IPS-18a (cell line): ENCODE data around the gene DENND1C.

ENCODE experiments used
- H3K27ac ChIP-seq: one replicate; pipeline ENCODE4 v1.5.1; 2013; ENCODE audit warnings: low read length
- H3K27me3 ChIP-seq: one replicate; pipeline ENCODE4 v1.6.1; 2013; ENCODE audit warnings: mild to moderate bottlenecking, low read length; ENCODE audit not compliant: control insufficient read depth, insufficient read depth
- H3K36me3 ChIP-seq: one replicate; pipeline ENCODE4 v1.6.1; 2013; ENCODE audit warnings: low read depth, low read length; ENCODE audit not compliant: control insufficient read depth
- H3K4me1 ChIP-seq: one replicate; pipeline ENCODE4 v1.6.1; 2013; ENCODE audit warnings: low read depth, low read length; ENCODE audit not compliant: control insufficient read depth
- H3K4me3 ChIP-seq: one replicate; pipeline ENCODE4 v1.5.1; 2013; ENCODE audit warnings: low read length
- H3K9ac ChIP-seq: one replicate; pipeline ENCODE4 v1.6.1; 2013; ENCODE audit warnings: mild to moderate bottlenecking, low read length, moderate library complexity
- H3K9me3 ChIP-seq: one replicate; pipeline ENCODE4 v1.6.1; 2013; ENCODE audit warnings: low read depth, low read length; ENCODE audit not compliant: control insufficient read depth

Gene DENND1C, protein sequence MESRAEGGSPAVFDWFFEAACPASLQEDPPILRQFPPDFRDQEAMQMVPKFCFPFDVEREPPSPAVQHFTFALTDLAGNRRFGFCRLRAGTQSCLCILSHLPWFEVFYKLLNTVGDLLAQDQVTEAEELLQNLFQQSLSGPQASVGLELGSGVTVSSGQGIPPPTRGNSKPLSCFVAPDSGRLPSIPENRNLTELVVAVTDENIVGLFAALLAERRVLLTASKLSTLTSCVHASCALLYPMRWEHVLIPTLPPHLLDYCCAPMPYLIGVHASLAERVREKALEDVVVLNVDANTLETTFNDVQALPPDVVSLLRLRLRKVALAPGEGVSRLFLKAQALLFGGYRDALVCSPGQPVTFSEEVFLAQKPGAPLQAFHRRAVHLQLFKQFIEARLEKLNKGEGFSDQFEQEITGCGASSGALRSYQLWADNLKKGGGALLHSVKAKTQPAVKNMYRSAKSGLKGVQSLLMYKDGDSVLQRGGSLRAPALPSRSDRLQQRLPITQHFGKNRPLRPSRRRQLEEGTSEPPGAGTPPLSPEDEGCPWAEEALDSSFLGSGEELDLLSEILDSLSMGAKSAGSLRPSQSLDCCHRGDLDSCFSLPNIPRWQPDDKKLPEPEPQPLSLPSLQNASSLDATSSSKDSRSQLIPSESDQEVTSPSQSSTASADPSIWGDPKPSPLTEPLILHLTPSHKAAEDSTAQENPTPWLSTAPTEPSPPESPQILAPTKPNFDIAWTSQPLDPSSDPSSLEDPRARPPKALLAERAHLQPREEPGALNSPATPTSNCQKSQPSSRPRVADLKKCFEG

DNA sequence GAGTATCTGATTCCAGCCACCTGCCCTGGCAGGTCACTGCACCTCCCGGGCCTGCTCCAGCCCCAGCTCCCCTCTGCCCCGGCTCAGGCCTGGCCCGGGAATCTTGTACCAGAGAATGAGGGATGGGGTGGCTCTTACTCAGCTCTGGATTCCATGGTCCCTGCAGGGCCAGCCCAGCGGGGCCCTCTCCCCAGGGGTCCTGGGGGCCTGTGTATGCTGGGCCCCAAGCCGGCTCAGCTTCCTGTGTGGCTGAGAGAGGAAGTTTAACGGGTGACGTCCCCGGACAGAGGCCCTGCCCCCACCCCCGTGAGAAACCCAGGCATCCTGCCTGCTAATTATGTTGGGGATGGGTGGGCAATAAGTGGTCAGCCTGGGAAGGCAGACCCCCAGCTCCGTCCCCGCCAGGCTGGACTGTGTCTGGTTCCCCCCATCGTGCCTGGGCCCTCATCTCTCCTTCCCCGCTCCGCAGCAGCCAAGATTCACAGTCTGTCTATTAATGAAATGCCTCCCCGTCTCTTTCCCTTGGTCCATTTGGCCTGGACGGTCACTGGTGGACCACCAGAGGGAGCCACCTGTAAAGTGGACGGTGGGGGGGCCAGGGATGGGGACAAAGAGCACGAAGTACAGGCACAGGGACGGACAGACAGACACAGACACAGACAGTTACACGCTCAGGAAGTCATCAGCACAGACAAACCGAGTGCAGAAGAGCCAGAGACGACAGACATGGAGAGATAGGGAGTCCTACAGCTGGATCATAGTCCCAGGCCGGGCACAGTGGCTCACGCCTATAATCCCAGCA lies at the start of gene DENND1C:
DENND1C (minus strand) TSS at position 247 of the 802 bp plus-strand sequence; CDS start at position 155, 92 bp downstream.
- Histone ChIP-seq H3K4me1 (no peaks in the 10 kb centered on the region), H3K27me3 (no peaks in the 10 kb centered on the region), H3K4me3 (no peak within 1 kb of the TSS), H3K27ac (no peak within 1 kb of the TSS), H3K9me3 (no peaks in the 10 kb centered on the region), H3K36me3 (no peaks in the 10 kb centered on the region), H3K9ac (no peak within 1 kb of the TSS)

DNA sequence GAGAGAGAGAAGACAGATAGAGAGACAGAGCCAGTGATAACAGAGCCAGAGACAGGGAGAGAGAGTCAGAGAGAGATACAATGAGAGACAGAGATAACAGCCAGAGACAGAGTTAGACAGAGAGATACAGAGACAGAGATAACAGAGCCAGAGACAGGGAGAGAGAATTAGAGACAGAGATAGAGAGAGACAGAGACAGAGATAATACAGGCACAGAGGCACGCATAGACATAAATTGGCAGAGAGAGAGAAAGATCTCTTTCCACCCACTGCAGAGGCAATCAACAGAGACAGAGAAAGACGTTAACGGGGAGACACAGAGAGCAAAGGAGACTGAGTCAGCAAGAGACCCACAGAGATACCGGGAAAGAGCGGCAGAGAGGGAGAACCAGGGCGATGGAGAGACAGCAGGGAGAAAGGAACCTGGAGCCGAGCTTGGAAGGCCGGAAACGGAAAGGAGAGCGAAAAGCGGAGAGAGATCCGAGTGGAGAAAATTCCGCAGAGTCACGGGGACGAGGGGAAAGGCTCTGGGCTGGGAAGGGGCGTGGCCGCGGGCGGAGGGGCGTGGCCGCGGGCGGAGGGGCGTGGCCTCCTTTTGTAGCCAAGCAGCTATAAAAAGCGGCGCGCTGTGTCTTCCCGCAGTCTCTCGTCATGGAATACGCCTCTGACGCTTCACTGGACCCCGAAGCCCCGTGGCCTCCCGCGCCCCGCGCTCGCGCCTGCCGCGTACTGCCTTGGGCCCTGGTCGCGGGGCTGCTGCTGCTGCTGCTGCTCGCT lies 49.0 kb upstream of the DENND1C start, which contains the start of gene TNFSF9:
TNFSF9 (plus strand) TSS at position 641 of the 777 bp plus-strand sequence; CDS start at position 652, 11 bp downstream.
- H3K4me1 ChIP-seq, result peaks cover 16% of the 10 kb centered on the region
- peaks cover 62% of the 10 kb centered on the region for H3K27me3 ChIP-seq
- peak within 1 kb of the TSS; percentile 56 for H3K27ac ChIP-seq
- H3K4me3 ChIP-seq, result peak within 1 kb of the TSS; percentile 77
- peak within 1 kb of the TSS; percentile 58 for H3K9ac ChIP-seq
- no peaks in the 10 kb centered on the region for H3K36me3 ChIP-seq
- no peaks in the 10 kb centered on the region for H3K9me3 ChIP-seq

DNA sequence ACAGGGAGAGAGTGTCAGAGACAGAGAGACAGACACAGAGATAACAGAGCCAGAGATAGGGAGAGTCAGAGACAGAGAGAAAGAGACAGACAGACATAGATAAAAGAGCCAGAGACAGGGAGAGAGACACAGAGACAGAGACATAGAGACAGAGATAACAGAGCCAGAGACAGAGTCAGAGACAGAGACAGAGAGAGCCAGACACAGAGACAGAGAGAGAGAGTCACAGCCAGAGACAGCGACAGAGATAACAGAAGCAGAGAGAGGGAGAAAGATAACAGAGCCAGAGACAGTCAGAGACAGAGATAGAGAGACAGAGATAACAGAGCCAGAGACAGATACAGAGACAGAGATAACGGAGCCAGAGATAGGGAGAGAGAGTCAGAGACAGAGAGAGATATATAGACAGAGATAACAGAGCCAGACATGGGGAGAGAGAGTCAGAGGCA lies 48.4 kb upstream of the DENND1C start:
- H3K4me3 ChIP-seq, result peak overlapping the region; percentile 77
- H3K9ac ChIP-seq, result no peak overlapping the region
- peaks cover 16% of the 10 kb centered on the region for H3K4me1 ChIP-seq
- no peaks in the 10 kb centered on the region for H3K9me3 ChIP-seq
- H3K27ac ChIP-seq, result no peak overlapping the region
- H3K27me3 ChIP-seq, result peaks cover 56% of the 10 kb centered on the region
- no peaks in the 10 kb centered on the region for H3K36me3 ChIP-seq

DNA sequence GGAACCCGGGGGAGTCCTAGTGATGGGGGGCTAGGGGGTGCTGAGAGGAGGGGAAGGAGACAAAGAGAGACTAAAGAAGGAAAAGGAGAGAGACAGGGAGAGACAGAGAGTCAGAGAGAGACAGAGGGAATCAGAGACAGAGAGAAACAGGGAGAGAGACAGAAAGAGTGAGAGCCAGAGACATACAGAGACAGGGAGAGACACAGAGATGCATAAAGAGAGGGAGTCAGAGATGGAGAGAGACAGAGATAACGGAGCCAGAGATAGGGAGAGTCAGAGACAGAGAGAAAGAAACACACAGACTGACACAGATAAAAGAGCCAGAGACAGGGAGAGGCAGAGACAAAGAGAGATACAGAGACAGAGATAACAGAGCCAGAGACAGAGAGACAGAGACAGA lies 47.8 kb upstream of the DENND1C start:
- H3K4me3 ChIP-seq, result no peak overlapping the region
- no peaks in the 10 kb centered on the region for H3K9me3 ChIP-seq
- no peak overlapping the region for H3K9ac ChIP-seq
- H3K36me3 ChIP-seq, result no peaks in the 10 kb centered on the region
- H3K27me3 ChIP-seq, result peaks cover 50% of the 10 kb centered on the region
- no peak overlapping the region for H3K27ac ChIP-seq
- peaks cover 16% of the 10 kb centered on the region for H3K4me1 ChIP-seq

DNA sequence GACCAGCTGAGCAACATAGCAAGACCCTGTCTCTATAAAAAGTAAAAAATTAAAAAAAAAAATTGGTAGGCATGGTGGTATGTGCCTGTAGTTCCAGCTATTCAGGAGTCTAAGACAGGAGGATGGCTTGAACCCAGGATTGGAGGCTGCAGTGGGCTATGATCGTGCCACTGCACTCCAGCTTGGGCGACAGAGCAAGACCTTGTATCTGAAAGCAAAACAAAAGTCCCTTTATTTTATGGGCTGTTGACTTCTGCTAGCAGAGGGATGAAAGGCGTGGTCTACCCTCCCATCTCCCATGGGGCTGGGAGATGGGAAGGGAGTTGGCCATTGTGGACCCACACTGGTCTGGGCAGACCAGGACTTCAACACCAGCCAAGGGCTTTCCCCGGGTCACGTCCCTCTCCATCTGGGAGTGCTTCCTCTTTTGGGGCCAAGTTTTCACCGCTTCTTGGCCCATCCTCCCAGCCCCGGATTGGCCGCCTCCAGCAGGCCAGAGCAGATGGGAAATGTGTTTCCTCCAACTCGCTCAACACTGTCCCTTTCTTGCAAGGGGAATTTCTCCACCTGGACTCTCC lies 47.0 kb upstream of the DENND1C start:
- Histone ChIP-seq H3K4me3 (no peak overlapping the region), H3K27me3 (peaks cover 43% of the 10 kb centered on the region), H3K36me3 (no peaks in the 10 kb centered on the region), H3K9me3 (no peaks in the 10 kb centered on the region), H3K9ac (no peak overlapping the region), H3K4me1 (peaks cover 16% of the 10 kb centered on the region), H3K27ac (no peak overlapping the region)

DNA sequence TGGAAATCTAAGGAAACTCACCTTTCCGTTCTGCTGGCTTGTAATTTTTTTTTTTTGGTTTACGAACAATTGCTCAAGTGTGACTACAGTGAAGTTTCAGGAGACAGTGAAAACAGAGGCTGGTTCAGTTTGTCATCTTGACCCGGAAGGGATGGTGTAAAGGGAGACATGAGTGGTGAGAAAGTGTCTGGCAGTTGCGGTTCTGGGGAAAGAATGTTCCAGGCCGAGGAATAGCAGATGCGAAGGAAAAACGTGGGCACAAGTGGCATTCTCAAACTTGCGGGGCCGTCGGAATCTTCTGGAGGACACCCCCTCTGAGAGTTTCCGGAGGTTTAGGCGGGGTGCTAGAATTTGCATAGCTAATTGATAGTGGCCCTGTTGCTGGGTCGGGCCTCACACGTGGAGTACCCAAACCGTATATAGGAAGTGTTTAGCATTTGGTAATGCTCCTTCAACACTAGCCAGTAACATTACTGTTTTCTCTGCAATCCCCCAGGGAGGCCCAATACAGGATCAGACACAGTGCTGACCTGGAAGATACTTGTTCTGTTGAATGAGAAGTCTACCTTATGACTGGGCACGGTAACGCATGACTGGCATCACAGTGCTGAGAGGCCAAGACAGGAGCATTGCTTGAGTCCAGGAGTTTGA lies 46.4 kb upstream of the DENND1C start:
- Histone ChIP-seq H3K27ac (no peak overlapping the region), H3K9ac (no peak overlapping the region), H3K27me3 (peaks cover 40% of the 10 kb centered on the region), H3K36me3 (no peaks in the 10 kb centered on the region), H3K9me3 (no peaks in the 10 kb centered on the region), H3K4me3 (no peak overlapping the region), H3K4me1 (peaks cover 16% of the 10 kb centered on the region)

DNA sequence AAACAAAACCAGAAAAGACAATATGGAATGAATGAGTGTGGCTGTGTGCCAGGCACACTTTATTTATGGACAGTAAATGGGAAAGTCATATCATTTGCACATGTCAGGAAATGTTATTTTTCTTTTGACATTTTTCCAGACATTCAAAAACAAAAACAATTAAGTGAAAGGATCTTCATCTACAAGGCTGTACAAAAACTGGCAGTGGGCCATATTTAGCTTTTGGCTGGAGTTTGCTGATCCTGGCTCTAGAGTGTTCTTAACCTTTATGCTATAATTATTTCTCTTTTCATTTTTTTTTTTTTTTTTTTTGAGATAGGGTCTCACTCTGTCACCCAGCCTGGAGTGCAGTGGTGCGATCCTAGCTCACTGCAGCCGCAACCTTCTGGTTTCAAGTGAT lies 42.7 kb upstream of the DENND1C start:
- Histone ChIP-seq H3K4me1 (peaks cover 4% of the 10 kb centered on the region), H3K36me3 (no peaks in the 10 kb centered on the region), H3K9ac (no peak overlapping the region), H3K27me3 (peaks cover 3% of the 10 kb centered on the region), H3K27ac (no peak overlapping the region), H3K4me3 (no peak overlapping the region), H3K9me3 (no peaks in the 10 kb centered on the region)

DNA sequence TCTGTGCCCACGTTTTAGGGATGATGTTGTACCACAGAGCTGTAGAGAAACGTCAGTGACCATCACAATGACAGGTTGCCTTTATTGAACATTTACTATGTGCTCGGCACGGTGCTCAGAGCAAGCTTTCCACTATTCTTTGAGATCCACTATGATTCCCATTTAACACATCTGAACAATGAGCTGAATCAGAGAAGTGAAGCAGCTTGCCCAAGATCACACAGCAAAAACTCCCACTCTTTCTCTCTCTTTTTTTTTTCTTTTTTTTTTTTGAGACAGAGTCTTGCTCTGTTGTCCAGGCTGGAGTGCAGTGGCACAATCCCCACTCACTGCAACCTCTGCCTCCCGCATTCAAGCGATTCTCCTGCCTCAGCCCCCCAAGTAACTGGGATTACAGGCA lies 41.1 kb upstream of the DENND1C start:
- Histone ChIP-seq H3K9ac (no peak overlapping the region), H3K27ac (no peak overlapping the region), H3K4me3 (no peak overlapping the region), H3K4me1 (no peaks in the 10 kb centered on the region), H3K9me3 (no peaks in the 10 kb centered on the region), H3K27me3 (no peaks in the 10 kb centered on the region), H3K36me3 (no peaks in the 10 kb centered on the region)

DNA sequence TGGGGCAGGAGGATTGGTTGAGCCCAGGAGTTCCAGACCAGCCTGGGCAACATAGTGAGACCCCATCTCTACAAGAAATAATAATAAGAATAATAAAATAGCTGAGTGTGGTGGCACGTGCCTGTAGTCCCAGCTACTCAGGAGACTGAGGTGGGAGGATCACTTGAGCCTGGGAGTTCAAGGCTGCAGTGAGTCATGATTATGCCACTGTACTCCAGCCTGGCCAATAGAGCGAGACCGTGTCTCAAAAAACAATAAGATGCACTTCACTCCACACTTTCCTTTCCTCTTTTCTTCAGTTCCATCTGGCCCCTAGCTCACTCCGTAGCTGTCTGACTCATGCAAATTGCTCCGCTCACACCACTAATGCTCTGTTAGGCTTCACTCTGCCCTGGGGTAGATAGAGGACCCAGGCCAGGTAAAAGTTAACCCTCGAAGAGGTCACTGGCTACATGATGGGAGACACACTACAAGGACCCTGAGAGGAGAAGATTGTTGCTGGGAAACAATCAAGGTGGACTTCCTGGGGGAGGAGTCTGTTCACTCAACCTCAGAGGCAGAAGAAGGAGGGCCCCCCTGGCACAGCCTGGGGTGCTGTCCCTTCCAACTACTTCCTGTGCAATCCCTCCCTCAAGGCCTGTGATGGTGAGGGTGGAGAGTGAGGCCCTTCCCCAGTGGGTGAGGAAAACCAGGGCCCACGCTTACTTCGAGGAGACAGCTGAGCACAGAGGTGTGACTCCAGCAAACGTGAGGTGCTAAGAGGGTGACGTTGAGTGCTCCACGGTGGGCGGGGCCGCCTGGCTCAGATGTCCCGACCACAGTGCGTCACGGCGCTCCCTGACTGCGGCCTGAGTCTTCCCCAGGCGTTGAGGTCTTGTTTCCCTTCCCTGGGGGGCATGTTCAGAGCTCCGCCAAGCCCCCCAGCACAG lies 40.4 kb upstream of the DENND1C start:
- H3K4me3 ChIP-seq, result no peak overlapping the region
- no peaks in the 10 kb centered on the region for H3K9me3 ChIP-seq
- H3K4me1 ChIP-seq, result no peaks in the 10 kb centered on the region
- no peaks in the 10 kb centered on the region for H3K27me3 ChIP-seq
- no peak overlapping the region for H3K27ac ChIP-seq
- no peak overlapping the region for H3K9ac ChIP-seq
- H3K36me3 ChIP-seq, result no peaks in the 10 kb centered on the region
